WTC11 (cell line): ENCODE data around the gene GALNTL6. TPM values are rescaled to one million over a fixed set of nuclear protein-coding genes. Genes with fewer than 3 reads are reported as not detected.

Experiments
- ATAC-seq: fragments of 200-7000 bp; cut with Tn5 transposase; 2 replicates; pipeline ENCODE4 v1.10.0; 2021; ENCODE audit warnings: mild to moderate bottlenecking, moderate library complexity
- CTCF ChIA-PET: fragments of 300-600 bp; sonication (Branson Sonifier 250); formaldehyde crosslinking; loops from one replicate; lab custom pipeline; 2021; ENCODE audit warnings: antibody characterized with exemption; lab: Charles Lee
- POLR2A ChIA-PET: fragments of 350-600 bp; sonication (Branson Sonifier 250); formaldehyde crosslinking; loops from one replicate; lab custom pipeline; 2021; ENCODE audit warnings: antibody characterized with exemption; lab: Charles Lee
- DNase-seq: peaks from one replicate; pipeline ENCODE4 v3.0.0; 2021; ENCODE audit warnings: low spot score
- H3K27ac Mint-ChIP-seq: 2 replicates; pipeline ENCODE4 v1.8.0; 2021; ENCODE audit warnings: mixed read lengths
- H3K27me3 Mint-ChIP-seq: 2 replicates; pipeline ENCODE4 v1.8.0; 2021; ENCODE audit warnings: low read depth, mild to moderate bottlenecking, moderate library complexity, mixed read lengths
- H3K36me3 Mint-ChIP-seq: 2 replicates; pipeline ENCODE4 v1.8.0; 2021; ENCODE audit warnings: mixed read lengths
- H3K4me1 Mint-ChIP-seq: 2 replicates; pipeline ENCODE4 v1.8.0; 2022; ENCODE audit warnings: mixed read lengths
- H3K4me3 Mint-ChIP-seq: 2 replicates; pipeline ENCODE4 v1.8.0; 2021; ENCODE audit warnings: mild to moderate bottlenecking, moderate library complexity, mixed read lengths
- H3K9me3 Mint-ChIP-seq: 2 replicates; pipeline ENCODE4 v1.8.0; 2021; ENCODE audit warnings: mixed read lengths
- ATF3 ChIP-seq: sonication (generic); formaldehyde crosslinking; conservative IDR thresholded peaks from 2 replicates; pipeline ENCODE4 v1.8.1; 2022; ENCODE audit warnings: mild to moderate bottlenecking, missing genetic modification reagents
- ATF6 ChIP-seq: sonication (generic); formaldehyde crosslinking; IDR thresholded peaks from 2 replicates; pipeline ENCODE4 v1.8.1; 2023; ENCODE audit warnings: mild to moderate bottlenecking, missing genetic modification reagents
- ERG ChIP-seq: fragments of 250-450 bp; sonication (Bioruptor Pico); IDR thresholded peaks from 2 replicates; pipeline ENCODE4 v1.8.0; 2021; ENCODE audit warnings: mild to moderate bottlenecking
- GABPB1 ChIP-seq: sonication (generic); formaldehyde crosslinking; IDR thresholded peaks from 2 replicates; pipeline ENCODE4 v1.8.1; 2023; ENCODE audit warnings: mild to moderate bottlenecking, missing genetic modification reagents
- IRF2 ChIP-seq: sonication (generic); formaldehyde crosslinking; IDR thresholded peaks from 2 replicates; pipeline ENCODE4 v1.8.0; 2022; ENCODE audit warnings: low read depth, missing genetic modification reagents, borderline replicate concordance
- MAX ChIP-seq: sonication (generic); formaldehyde crosslinking; IDR thresholded peaks from 2 replicates; pipeline ENCODE4 v1.8.0; 2022; ENCODE audit warnings: mild to moderate bottlenecking, missing genetic modification reagents
- NFE2L1 ChIP-seq: sonication (generic); formaldehyde crosslinking; IDR thresholded peaks from 2 replicates; pipeline ENCODE4 v1.8.1; 2023; ENCODE audit warnings: missing genetic modification reagents
- NR1H2 ChIP-seq: sonication (generic); formaldehyde crosslinking; IDR thresholded peaks from 2 replicates; pipeline ENCODE4 v1.9.0; 2021; ENCODE audit warnings: mild to moderate bottlenecking, moderate library complexity, missing genetic modification reagents
- NR2C2 ChIP-seq: sonication (generic); formaldehyde crosslinking; IDR thresholded peaks from 2 replicates; pipeline ENCODE4 v1.8.0; 2022; ENCODE audit warnings: mild to moderate bottlenecking, missing genetic modification reagents
- PRRX2 ChIP-seq: fragments of 250-450 bp; sonication (Bioruptor Pico); IDR thresholded peaks from 2 replicates; pipeline ENCODE4 v1.8.0; 2021; ENCODE audit warnings: mild to moderate bottlenecking
- STAT6 ChIP-seq: sonication (generic); formaldehyde crosslinking; conservative IDR thresholded peaks from 2 replicates; pipeline ENCODE4 v1.8.1; 2023; ENCODE audit warnings: mild to moderate bottlenecking, low read depth, missing genetic modification reagents, moderate library complexity
- USF2 ChIP-seq: sonication (generic); formaldehyde crosslinking; IDR thresholded peaks from 2 replicates; pipeline ENCODE4 v1.8.1; 2023; ENCODE audit warnings: mild to moderate bottlenecking, missing genetic modification reagents, moderate library complexity
- ZNF425 ChIP-seq: fragments of 250-450 bp; sonication (Bioruptor Pico); conservative IDR thresholded peaks from 2 replicates; pipeline ENCODE4 v1.9.0; 2021; ENCODE audit warnings: mild to moderate bottlenecking
- total RNA-seq: library from RNA; stranded (reverse); gene quantifications from 3 replicates; pipeline ENCODE4 v1.2.3, GENCODE V29; 2021

Gene GALNTL6
- total RNA-seq, 1 experiment from 2014 or later: 0.24 TPM

GRCh38 chr4:173076903-173077634, 1263.9 kb downstream of the GALNTL6 start:
- no peak for TF ChIP-seq ATF6 (CRISPR knock-in tag)
- no peak for TF ChIP-seq IRF2
- no peak for TF ChIP-seq NR2C2
- TF ChIP-seq ATF3 (CRISPR knock-in tag): no peak
- ChIA-PET POLR2A (no interaction called here), CTCF (no interaction called here)
- peaks cover 33% of the 10 kb centered on the region for H3K36me3 Mint-ChIP-seq
- no peak overlapping the region for H3K4me3 Mint-ChIP-seq
- no peak overlapping the region for H3K27ac Mint-ChIP-seq
- DNase-seq: no peak
- H3K9me3 Mint-ChIP-seq: peaks cover 38% of the 10 kb centered on the region
- H3K27me3 Mint-ChIP-seq: no peaks in the 10 kb centered on the region; the same call in 1 of the 2 replicates
- ATAC-seq: no peak
- H3K4me1 Mint-ChIP-seq: peaks cover 34% of the 10 kb centered on the region

GRCh38 chr4:173088144-173088543, 1274.9 kb downstream of the GALNTL6 start:
- peaks cover 14% of the 10 kb centered on the region for H3K36me3 Mint-ChIP-seq
- DNase-seq: no peak
- CTCF ChIA-PET: no interaction called here
- H3K27me3 Mint-ChIP-seq: peaks cover 2% of the 10 kb centered on the region; the same call in 1 of the 2 replicates
- ATAC-seq: no peak
- H3K4me1 Mint-ChIP-seq: peaks cover 59% of the 10 kb centered on the region
- POLR2A ChIA-PET: no interaction called here
- TF ChIP-seq PRRX2 (CRISPR knock-in tag) (no peak), ZNF425 (no peak), NFE2L1 (no peak), USF2 (CRISPR knock-in tag) (no peak), ERG (CRISPR knock-in tag) (no peak), NR2C2 (no peak), STAT6 (CRISPR knock-in tag) (no peak), IRF2 (no peak), MAX (CRISPR knock-in tag) (no peak), GABPB1 (no peak), NR1H2 (CRISPR knock-in tag) (no peak)
- H3K4me3 Mint-ChIP-seq: no peak overlapping the region
- H3K9me3 Mint-ChIP-seq: peaks cover 20% of the 10 kb centered on the region
- H3K27ac Mint-ChIP-seq: no peak overlapping the region
